Activated T-cell treated with anti-CD3 and anti-CD28 coated beads for 24 hours (primary cell): ENCODE measurements around the gene CDKN2AIP.
A peak's percentile ranks its signal among the peaks of the same experiment; 100 is the strongest.
"Not testable (repeated sequence)": the region's sequence is repeated elsewhere in the genome, so short reads cannot be mapped to it uniquely, and the experiment has no call there.

Source experiments
- DNase-seq: peaks from one replicate; pipeline ENCODE4 v3.0.0-alpha.2; 2020; ENCODE audit warnings: low read depth

CDKN2AIP gene

DNA sequence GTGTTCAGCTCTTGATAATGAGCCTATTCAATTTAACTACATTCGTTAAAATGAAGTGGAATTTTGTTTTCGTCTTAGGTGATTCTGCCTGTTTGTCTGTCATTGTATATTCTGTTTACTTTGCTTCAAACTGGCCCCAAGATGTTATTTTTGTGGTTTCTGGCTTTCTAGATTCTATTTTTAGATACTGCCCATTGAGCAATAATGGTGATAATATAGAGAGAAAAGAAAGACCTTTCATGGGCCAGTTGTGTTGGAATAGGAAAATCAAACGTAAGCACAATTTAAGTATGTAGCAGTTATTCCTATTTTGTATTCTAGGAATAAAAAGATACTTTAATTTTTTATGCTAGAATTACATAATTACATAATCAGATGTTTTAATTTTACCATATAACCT is 4.0 kb downstream of the CDKN2AIP start:
- no peak for DNase-seq

DNA sequence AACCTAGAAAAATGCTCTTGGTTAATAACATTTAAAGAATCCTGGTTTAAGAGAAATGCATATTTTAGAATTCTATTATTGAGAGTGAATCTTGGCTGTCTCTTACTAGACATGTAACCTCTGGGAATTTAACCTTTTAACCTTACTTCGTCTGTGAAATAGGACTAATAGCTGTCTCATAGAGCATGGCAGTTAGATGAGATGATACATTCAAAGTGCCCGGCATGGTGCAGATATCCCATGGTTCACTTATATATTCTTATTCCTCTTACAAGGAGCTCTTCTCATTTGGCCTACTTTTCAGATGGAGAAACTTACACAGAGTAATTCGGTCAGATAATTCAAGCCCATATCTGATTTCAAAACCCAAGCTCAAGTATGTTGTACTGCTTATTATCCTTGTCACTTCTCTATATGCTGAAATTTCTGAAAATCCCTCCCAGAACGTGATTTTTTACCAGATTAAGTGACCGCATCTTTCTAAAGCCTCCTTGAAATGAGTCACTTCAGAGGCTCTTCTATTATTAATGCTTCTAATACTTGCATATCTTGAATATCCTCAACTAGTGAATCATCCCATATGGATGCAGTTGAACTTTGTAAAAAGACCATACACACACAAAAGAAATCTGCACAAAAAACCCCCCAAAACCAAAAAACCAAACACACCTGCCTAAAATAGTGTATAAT is 4.9 kb downstream of the CDKN2AIP start:
- no peak for DNase-seq

DNA sequence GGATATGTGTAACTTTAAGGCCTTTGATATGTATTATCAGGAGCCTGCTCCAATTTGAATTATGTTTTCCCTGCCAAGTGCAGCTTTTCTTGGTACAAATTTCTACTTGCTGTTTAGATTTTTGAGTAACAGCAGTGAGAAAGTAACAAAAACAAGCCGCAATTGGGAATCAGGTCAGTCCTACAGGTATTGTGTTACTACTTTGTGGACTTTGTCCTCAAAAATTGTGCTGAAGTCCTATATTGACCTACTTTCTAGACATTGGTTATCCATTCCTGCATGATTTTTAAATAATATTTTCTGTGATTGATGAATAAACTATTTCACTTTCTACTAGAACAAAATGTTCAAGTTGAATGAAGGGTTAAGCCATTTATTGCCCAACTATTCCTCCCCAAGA is 5.7 kb downstream of the CDKN2AIP start:
- DNase-seq, result no peak

DNA sequence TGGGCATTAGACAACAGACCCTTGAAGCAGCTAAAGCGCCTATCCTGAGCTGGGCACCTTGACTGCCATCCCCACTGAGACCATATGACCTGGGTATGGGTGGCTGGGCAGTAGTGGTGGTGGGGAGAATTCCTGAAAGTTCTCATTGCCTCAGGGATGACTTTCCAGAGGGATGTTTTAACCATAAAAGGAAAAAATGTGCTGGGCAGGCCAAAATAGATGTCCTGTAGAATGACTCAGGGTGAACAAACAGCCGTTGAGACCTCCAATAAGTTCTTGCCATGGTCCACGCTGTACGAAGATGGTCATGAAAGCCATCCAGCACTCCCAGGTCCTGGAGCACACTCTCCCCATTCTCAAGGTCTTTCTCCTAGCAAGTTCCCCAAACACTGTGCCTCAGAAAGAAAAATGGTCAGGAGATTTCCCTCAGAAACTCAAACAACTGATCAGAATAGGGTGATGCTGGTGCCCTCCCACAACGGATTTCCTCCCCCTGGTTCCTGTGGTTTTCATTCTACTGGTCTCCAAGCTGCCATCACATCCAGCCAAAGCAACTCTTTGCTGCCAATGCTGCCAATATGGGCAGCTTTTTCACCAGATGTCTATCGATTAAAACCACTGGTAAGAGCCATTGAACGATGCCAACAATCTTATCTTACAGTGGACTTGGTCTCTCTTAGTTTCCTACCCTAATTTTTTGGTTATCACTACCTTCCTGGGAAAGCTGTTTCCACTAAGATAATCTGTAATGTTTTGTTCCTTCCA is 11.2 kb downstream of the CDKN2AIP start:
- no peak for DNase-seq

DNA sequence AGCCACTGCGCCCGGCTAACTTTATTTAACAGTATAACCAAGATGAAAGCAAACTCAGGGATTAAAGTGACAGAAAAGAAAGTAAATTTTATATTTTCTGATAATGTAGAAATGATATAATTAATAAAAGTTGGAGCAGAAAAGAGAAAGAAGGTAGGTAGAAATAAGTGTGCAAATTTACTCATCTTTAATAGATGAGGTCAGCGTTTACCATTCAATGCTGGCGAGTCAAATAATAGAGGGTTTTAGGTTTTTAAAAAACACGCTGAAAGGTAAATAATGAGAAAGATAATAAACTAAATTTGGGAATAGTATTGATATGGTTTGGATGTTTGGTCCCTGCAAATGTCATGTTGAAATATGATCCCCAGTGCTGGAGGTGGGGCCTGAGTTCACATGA is 13.6 kb downstream of the CDKN2AIP start:
- DNase-seq, result no peak

DNA sequence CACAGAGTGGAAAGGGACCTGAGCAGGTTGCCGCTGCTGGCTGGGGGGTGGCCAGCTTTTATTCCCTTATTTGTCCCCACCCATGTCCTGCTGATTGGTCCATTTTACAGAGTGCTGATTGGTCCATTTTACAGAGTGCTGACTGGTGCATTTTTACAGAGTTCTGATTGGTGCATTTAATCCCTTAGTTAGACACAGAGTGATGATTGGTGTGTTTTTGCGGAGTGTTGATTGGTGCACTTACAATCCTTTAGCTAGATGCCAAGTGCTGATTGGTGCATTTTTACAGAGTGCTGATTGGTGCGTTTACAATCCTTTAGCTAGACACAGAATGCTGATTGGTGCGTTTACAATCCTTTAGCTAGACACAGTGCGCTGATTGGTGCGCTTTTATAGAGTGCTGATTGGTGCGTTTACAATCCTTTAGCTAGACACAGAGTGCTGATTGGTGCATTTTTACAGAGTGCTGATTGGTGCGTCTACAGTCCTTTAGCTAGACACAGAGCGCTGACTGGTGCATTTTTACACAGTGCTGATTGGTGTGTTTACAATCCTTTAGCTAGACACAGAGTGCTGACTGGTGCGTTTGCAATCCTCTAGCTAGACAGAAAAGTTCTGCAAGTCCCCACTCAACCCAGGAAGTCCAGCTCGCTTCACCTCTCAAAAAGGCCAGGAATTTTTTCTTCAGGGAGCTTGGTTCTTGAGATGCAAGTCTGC is 19.6 kb downstream of the CDKN2AIP start:
- not testable (repeated sequence) for DNase-seq

DNA sequence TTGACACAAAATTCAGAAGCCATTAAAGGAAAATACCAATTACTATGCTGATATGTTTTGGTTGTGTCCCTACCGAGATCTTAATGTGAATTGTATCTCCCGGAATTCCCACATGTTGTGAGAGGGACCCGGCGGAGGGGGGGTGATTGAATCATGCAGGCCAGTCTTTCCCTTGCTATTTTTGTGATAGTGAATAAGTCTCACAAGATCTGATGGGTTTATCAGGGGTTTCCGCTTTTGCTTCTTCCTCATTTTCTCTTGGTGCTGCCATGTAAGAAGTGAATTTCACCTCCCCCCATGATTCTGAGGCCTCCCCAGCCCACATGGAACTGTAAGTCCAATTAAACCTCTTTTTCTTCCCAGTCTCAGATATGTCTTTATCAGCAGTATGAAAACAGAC is 21.4 kb downstream of the CDKN2AIP start:
- not testable (repeated sequence) for DNase-seq

DNA sequence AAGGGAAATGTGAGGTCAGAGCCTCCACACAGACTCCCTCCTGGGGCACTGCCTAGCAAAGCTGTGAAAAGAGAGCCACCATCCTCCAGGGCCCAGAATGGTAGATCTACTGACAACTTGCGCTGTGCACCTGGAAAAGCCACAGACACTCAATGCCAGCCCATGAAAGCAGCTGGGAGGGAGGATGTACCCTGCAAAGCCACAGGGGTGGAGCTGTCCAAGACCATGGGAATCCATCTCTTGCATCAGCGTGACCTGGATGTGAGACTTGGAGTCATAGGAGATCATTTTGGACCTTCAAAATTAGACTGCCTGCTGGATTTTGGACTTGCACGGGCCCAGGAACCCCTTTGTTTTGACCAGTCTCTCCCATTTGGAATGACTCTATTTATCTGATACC is 22.8 kb downstream of the CDKN2AIP start:
- no peak for DNase-seq

DNA sequence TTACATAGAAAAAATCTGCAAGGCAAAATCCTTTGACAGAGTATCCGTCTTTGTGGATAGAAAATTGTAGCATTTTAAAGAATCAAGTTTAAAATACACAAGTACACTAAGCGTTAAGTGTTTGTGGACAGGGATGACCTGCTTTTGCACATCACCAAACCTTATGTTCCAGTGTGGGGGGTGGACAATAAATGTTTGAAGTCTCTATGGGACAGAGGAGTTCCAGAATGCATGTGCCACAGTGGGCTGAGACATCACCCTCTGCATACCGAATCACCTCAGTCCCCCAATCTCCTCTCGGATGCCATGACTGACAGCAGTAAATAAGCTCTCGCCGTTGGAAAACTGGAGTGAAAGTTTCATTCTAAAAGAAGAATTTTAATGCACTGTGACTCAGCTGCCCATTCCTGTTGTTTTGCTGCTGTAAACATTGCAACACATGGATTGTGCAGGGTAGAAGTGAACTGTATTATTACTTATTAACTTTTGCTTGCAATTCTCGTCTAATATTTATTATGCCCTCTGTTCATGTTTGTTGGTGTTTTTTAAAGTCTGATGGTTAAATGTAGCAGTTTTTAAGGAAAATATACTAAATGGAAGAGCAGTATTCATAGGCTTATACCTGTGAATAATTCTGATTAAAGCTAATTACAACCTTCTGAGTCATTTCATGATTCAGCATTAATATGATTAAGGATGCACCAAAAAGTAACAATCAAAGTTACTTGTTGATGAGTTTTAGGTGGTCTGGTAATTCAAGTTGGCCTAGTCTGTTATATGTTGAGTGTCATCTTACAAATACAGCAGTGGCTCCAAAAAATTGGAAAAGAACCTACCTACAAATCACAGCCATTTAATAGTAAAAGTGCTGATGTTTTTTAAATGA is 24.0 kb downstream of the CDKN2AIP start:
- DNase-seq, result no peak

DNA sequence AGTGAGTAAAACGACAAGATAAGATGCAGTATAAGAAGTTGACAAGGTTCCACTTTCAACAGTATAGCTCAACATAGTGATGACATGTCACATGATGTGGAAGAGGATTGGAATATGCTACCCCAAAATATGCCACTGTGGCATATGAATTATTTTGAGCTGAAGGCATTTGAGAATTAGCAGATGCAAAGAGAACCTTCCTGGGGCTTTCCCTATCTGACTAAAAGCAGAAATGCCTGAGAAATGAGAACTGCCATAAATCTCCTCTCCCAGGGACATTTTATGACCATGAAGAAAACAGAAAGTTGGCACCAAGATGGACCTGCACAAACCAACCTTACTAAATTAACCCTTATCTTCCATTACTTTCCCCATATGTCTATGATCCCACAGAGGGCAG is 24.8 kb downstream of the CDKN2AIP start:
- DNase-seq, result no peak

DNA sequence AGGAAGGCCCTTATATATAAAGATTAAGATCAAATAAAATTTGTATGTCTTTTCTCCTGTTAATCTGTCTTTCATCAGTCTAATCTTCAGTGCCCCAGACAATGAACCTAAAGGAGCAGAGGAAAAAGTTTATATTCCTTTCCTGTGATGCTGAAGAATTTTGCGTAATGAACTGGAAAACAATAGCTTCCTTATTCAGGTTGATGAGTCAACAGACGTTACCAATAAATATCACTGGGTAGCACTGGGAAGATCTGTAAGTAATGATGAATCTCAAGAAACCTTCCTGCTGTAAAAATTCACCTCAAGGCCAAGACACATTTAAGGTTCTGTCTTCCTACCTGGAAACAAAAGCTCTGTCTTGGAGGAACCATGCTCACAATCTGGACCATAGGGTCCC is 25.5 kb downstream of the CDKN2AIP start:
- no peak for DNase-seq

DNA sequence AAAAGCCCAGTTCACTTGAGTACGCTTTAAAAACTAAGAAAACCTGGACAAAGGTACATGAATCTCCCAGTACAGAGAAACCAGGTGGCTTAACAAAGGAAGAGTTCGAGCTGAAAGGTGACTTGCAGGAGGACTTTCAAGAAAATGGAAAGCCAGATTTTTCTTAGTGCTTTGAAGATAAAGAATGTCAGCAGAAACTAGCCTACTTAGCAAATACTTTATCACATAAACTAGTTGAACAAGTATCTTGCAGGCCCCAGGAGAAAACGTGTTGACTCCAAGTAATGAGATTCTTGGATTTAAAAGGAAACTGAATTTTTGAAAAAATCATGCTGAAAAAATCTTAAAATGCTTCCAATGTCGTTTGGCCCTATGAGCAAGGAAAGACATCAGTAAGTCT is 26.4 kb downstream of the CDKN2AIP start:
- DNase-seq, result no peak

DNA sequence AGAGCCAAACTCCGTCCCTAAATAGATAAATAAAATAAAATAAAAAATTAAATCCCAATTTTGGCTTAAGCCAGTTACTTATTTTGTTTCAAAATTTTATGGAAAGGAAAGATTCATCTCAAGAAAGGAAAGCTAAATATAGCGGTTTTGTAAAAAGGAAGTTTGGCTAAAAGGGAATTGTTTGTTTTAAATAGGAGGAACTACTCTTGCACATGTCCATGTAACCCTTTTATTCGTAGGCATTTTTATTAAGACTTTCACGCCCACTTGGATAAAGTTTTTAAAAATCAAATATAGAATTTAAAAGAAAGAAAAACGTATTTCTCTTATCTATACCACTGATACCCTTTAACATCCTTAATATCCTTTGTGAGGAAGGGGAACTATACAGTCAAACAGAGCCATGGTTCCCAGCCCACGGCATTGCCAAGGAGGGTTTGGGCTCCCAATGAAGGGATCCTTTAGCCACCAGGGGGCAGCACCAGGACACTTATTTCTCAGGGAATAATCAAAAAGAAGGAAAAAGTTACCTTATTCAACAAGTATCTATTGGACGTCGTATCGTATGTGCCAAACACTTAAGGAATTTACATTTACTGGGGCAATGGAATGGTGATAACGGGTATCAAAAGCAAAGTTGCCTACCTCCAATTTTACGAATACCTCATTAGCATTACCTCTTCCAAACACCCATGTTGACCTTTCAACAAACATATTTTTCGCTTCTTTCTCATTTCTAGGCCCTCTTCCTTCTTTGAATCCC is 27.7 kb downstream of the CDKN2AIP start:
- DNase-seq, result peak; percentile 70

DNA sequence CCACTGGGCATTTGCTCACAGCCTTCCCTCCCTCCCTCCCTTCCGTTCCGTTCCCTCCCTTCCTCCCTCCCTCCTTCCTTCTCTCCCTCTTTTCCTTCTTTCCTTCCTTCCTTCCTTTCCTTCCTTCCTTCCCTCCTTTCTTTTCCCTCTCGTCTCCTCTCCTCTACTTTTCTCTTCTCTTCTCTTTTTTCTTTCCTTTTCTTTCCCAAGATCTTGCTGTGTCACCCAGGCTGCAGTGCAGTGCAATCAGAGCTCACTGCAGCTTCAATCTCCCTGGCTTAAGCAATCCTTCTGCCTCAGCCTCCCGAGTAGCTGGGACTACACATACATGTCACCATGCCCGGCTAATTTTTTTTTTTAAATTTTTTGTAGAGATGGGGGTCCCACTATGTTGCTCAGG is 33.7 kb downstream of the CDKN2AIP start:
- DNase-seq, result no peak

DNA sequence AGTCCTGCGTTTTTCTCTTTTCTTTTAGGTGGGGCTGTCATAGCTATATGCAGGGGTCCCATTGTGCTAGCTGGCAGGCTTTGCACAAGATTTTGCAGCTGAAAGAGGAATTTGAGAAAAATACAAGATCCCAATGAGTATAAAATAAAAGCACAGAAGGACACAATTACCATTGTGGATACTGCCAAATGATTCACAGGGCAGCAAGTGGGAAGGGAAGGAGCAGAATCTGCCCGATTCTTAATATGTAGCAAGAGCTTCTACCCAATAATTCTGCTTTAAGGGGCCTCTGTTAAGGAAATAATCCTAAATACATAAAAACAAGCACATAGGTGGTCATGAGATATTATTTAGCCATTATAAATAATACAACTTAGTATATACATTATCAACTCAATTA is 34.5 kb downstream of the CDKN2AIP start:
- DNase-seq, result no peak

DNA sequence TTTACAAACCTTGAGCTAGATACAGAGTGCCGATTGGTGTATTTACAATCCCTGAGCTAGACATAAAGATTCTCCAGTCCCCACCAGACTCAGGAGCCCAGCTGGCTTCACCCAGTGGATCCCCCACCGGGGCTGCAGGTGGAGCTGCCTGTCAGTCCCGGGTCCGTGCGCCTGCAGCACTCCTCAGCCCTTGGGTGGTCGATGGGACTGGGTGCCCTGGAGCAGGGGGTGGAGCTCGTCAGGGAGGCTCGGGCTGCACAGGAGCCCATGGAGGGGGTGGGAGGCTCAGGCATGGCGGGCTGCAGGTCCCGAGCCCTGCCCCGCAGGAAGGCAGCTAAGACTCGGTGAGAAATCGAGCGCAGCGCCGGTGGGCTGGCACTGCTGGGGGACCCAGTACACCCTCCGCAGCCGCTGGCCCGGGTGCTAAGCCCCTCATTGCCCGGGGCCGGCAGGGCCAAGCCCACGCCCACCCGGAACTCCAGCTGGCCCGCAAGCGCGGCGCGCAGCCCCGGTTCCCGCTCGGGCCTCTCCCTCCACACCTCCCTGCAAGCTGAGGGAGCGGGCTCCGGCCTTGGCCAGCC is 38.2 kb downstream of the CDKN2AIP start:
- DNase-seq, result not testable (repeated sequence)

DNA sequence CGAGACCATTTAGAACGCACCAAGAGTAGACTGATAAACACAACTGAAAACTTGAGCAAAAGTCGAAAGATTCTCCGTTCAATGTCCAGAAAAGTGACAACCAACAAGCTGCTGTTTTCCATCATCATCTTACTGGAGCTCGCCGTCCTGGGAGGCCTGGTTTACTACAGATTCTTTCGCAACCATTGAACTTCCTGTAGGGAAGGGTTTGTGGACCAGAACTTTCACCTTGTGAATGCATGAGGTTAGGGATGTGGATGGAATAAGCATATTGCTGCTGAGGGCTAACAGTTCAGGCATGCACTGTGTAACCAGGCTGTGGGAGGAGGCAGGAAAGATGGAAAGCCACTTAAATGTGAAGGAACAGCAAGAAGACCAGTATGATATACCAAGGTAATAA is 39.6 kb downstream of the CDKN2AIP start:
- no peak for DNase-seq

DNA sequence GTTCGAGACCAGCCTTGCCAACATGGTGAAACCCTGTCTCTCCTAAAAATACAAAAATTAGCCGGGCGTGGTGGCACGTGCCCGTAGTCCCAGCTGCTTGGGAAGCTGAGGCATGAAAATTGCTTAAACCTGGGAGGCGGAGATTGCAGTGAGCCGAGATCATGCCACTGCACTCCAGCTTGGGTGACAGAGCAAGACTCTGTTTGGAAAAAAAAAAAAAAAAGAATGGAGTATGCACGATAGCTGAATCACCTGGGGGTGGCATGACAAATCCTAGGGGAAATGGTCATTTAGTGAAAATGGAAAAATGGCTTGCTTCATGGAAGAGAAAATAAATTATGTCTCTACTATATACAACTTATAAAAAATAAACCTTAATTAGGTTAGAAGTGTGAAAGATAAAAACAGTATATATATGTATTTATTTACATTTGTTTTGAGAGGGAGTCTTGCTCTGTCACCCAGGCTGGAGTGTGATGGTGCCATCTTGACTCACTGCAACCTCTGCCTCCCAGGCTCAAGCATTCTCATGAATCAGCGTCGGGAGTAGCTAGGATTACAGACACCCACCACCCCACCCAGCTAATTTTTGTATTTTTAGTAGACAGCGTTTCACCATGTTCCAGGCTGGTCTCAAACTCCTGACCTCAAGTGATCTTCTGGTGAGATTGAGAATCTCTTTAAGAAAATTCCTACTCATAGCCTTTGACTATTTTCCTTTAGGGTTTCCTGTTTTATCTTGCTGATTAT is 41.1 kb downstream of the CDKN2AIP start:
- DNase-seq, result no peak

DNA sequence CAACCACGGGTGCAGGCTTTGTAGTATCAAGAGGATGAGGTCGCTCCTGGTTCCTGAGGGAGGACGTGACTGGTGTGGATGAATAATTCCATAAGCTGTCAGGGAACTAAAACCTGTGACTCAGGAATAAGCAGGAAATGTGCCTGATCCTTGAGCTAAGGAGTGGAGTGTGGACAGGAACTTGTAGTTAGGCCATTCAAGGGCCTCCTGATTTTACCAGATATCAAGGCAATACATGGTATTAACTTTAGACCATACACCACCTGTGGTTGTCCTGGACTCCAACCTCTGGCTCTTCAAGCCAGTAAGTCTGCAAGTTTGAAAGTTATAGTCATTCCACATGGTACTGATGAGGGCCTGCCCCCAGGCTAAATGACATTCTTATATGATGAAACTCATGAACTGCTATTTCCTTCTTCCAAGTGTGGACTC is 48.4 kb downstream of the CDKN2AIP start:
- DNase-seq, result no peak

DNA sequence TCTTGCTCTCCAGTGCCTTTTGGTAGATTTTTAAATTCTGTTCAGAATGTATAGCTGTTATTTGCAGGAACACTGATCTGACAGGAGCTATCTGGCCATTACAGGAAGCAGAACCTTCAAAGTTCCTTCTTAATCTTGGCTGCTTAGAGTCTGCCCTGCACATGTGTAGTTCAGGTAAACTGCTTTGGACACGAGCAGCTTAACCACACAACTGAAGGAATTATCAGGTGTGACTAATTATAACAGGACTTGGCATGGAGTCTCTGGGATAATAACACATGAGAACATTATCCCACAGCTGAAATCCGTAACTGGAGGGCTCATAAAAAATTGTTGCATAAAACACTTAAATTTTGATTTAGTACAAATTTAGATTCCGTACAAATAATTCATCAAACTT is 48.8 kb downstream of the CDKN2AIP start:
- DNase-seq, result no peak
